ENCODE data around the gene EYA2.

DNA sequence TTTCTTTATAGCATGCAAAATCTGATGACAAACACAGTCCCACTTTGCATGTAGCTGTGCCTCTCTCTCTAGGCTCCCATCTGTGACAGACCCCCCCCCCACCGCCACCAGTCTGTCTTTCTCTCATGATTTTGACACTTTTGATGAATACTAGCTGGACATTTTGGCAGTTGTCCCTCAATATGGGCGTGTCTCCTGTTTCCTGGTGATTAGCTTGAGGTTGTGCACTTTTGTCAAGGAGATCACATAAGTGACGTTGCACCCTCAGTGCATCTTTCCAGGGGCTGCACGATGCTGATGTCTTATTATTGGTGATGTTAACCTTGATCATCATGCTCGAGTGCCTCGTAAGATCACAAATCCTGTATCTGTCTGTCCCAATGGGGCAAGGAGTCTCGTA is 155.1 kb downstream of the EYA2 start:
- TF ChIP-seq EZH2 (IDR thresholded peaks at IDR 0.05; ENCODE audit: insufficient read depth, poor library complexity, severe bottlenecking) (no peak), EZH2phosphoT487 (IDR thresholded peaks at IDR 0.05; ENCODE audit: insufficient read depth, low read depth) (no peak)

Measured in GM23248 (cell line).